ENCODE measurements around the gene GIMD1.

GRCh38 chr4:106317815-106318214 lies 50.8 kb downstream of the GIMD1 start:
- TF ChIP-seq CTCF (IDR thresholded peaks at IDR 0.05; ENCODE audit: extremely low read depth in 1 of 2, insufficient read depth in 1 of 2, low read depth in 1 of 2, low read length in 2 of 2) (no peak), EZH2 (IDR thresholded peaks at IDR 0.05; ENCODE audit: borderline replicate concordance, low read depth, low read length, severe bottlenecking) (no peak), POLR2AphosphoS5 (IDR thresholded peaks at IDR 0.05; ENCODE audit: insufficient read depth, low read depth, low read length) (no peak), FOS (IDR thresholded peaks at IDR 0.05; ENCODE audit: borderline replicate concordance, insufficient read depth, low read length) (no peak), POLR2A (IDR thresholded peaks at IDR 0.05; ENCODE audit: low read depth, low read length) (no peak)
